Tibial nerve (tissue), 4 donors: Measurements from ENCODE around the gene KSR1. TPM values are rescaled to one million over a fixed set of nuclear protein-coding genes. Genes with fewer than 3 reads are reported as not detected.

Source experiments
- DNase-seq, 2 donors: peaks; one replicate each; pipeline ENCODE4 v3.0.0-alpha.2; 2019; ENCODE audit warnings: low spot score in 2 of 2
- H3K27ac ChIP-seq, 4 donors: fragments of 200-600 bp; sonication (generic) in 3 of 4; one replicate each; pipeline ENCODE4 v1.5.1; 2017 to 2019; ENCODE audit warnings: mild to moderate bottlenecking in 1 of 4
- H3K27me3 ChIP-seq, 2 donors: fragments of 200-600 bp; sonication (generic) in 1 of 2; one replicate each; pipeline versions ENCODE4 v1.5.1 to v1.6.0; 2017 to 2019
- H3K36me3 ChIP-seq, 3 donors: fragments of 200-600 bp; sonication (generic); one replicate each; pipeline ENCODE4 v1.5.1; 2018 to 2019
- H3K4me1 ChIP-seq, 4 donors: fragments of 200-600 bp; sonication (generic) in 3 of 4; one replicate each; pipeline ENCODE4 v1.5.1; 2017 to 2019
- H3K4me3 ChIP-seq, 4 donors: fragments of 200-600 bp; sonication (generic) in 3 of 4; one replicate each; pipeline ENCODE4 v1.5.1; 2017 to 2019; ENCODE audit warnings: mild to moderate bottlenecking in 1 of 4, moderate library complexity in 1 of 4
- H3K9me3 ChIP-seq, 4 donors: fragments of 200-600 bp; sonication (generic) in 3 of 4; one replicate each; pipeline ENCODE4 v1.5.1; 2017 to 2019
- EP300 ChIP-seq, 2 donors: sonication (generic); formaldehyde crosslinking; IDR thresholded peaks; one replicate each; pipeline ENCODE4 v1.6.1; 2017; ENCODE audit warnings: antibody characterized with exemption in 2 of 2, mild to moderate bottlenecking in 1 of 2
- POLR2A ChIP-seq, 2 donors: fragments of 450-650 bp; IDR thresholded peaks; one replicate each; pipeline ENCODE4 v1.6.1; 2017; ENCODE audit warnings: antibody characterized with exemption in 2 of 2, mild to moderate bottlenecking in 2 of 2, moderate library complexity in 2 of 2
- WGBS, 2 donors: methylation state at CpG; one replicate each; pipeline ENCODE4 v1.1.5; 2018; 5-methylcytosine and 5-hydroxymethylcytosine counted together
- total RNA-seq, 4 donors: library from RNA; depleted of rRNA; stranded (reverse); fragments of >200 nt; gene quantifications; one replicate each; pipeline ENCODE4 v1.1.0, GENCODE V29; 2016
- TF ChIP-seq, protein P1 (sequence below), 5 experiments: fragments of 200-600 bp in 3 of 5; fragments of 450-650 bp in 2 of 5; sonication (generic) in 3 of 5; IDR thresholded peaks; one replicate each; pipeline ENCODE4 v1.5.1; 2016 to 2019; ENCODE audit warnings: antibody characterized with exemption in 5 of 5, mild to moderate bottlenecking in 3 of 5, moderate library complexity in 2 of 5

Gene KSR1
- total RNA-seq, 4 donors from 2014 or later: 45.1 to 110 (median 54.2) TPM

DNA sequence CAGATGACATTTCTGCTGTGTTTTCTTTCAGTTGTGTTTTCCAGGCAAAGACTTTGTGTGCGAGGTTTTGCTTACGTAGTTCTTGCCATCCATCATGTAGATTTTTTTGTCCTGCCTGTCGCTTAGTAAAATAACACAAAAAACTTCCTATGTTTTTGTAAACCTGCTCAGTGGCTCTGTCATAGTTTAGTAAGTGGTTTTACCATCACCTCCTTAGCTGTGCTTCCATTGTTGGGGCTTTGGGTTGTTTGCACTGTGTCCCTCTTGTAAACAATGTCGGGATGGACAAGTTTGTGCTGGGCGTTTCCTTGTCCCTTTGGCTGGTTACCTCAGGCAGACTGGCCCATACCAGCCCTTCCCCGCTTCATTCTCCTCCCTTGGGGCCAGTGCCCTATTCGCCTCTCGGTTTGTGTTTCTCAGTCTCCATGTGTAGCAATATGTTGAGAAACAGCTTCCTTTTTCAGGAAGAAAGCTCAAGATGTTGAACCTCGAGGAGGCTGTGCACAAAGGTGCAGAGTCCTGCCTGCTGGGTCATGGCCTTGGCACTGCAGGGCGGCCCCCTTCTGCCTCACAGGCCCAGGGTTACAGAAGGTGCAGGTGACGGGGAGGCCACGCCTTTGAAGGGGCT, 74.6 kb downstream of the KSR1 start:
- Histone ChIP-seq H3K27me3 (no peaks in the 10 kb centered on the region), H3K9me3 (no peaks in the 10 kb centered on the region), H3K4me1 (peaks cover 0 to 70% (median 44%) of the 10 kb centered on the region in 4 donors), H3K27ac (peak overlapping the region; percentile 40 to 77 (median 58)), H3K36me3 (no peaks in the 10 kb centered on the region), H3K4me3 (no peak overlapping the region)
- no peak for DNase-seq
- 54 to 67% methylated on average over 12 of the region's 12 CpGs for WGBS, 2 donors
- TF ChIP-seq EP300 (IDR thresholded peaks at IDR 0.05): peak in 1 of 2 donors; percentile 68
- TF ChIP-seq POLR2A (IDR thresholded peaks at IDR 0.05): no peak
- TF ChIP-seq, protein P1, sequence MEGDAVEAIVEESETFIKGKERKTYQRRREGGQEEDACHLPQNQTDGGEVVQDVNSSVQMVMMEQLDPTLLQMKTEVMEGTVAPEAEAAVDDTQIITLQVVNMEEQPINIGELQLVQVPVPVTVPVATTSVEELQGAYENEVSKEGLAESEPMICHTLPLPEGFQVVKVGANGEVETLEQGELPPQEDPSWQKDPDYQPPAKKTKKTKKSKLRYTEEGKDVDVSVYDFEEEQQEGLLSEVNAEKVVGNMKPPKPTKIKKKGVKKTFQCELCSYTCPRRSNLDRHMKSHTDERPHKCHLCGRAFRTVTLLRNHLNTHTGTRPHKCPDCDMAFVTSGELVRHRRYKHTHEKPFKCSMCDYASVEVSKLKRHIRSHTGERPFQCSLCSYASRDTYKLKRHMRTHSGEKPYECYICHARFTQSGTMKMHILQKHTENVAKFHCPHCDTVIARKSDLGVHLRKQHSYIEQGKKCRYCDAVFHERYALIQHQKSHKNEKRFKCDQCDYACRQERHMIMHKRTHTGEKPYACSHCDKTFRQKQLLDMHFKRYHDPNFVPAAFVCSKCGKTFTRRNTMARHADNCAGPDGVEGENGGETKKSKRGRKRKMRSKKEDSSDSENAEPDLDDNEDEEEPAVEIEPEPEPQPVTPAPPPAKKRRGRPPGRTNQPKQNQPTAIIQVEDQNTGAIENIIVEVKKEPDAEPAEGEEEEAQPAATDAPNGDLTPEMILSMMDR (IDR thresholded peaks at IDR 0.05): no peak

GRCh38 chr17:27531469-27531961, 75.3 kb downstream of the KSR1 start:
- DNase-seq: no peak
- Histone ChIP-seq H3K4me3 (no peak overlapping the region), H3K4me1 (peaks cover 0 to 70% (median 46%) of the 10 kb centered on the region in 4 donors), H3K27ac (peak overlapping the region; percentile 40 to 77 (median 58)), H3K9me3 (no peaks in the 10 kb centered on the region), H3K36me3 (no peaks in the 10 kb centered on the region), H3K27me3 (no peaks in the 10 kb centered on the region)
- 83 to 97% methylated on average over 5 to 6 of the region's 6 CpGs for WGBS, 2 donors
- TF ChIP-seq POLR2A (IDR thresholded peaks at IDR 0.05) (no peak), EP300 (IDR thresholded peaks at IDR 0.05) (no peak)
- TF ChIP-seq, protein P1 (IDR thresholded peaks at IDR 0.05): no peak

GRCh38 chr17:27532269-27533263, 76.3 kb downstream of the KSR1 start:
- Histone ChIP-seq H3K4me3 (no peak overlapping the region), H3K9me3 (no peaks in the 10 kb centered on the region), H3K27me3 (no peaks in the 10 kb centered on the region), H3K4me1 (peaks cover 0 to 68% (median 41%) of the 10 kb centered on the region in 4 donors), H3K36me3 (no peaks in the 10 kb centered on the region), H3K27ac (peak overlapping the region in 2 of 4 donors; percentile 64 to 77)
- 62% methylated on average over 20 to 23 of the region's 23 CpGs for WGBS, 2 donors
- TF ChIP-seq EP300 (IDR thresholded peaks at IDR 0.05): peak in 1 of 2 donors; percentile 71
- no peak for TF ChIP-seq POLR2A (IDR thresholded peaks at IDR 0.05)
- DNase-seq: peak in 1 of 2 donors; percentile 27

GRCh38 chr17:27533874-27534815, 77.9 kb downstream of the KSR1 start:
- Histone ChIP-seq H3K4me1 (peaks cover 0 to 81% (median 52%) of the 10 kb centered on the region in 4 donors), H3K4me3 (no peak overlapping the region), H3K9me3 (no peaks in the 10 kb centered on the region), H3K27ac (peak overlapping the region in 2 of 4 donors; percentile 41 to 77), H3K27me3 (no peaks in the 10 kb centered on the region), H3K36me3 (no peaks in the 10 kb centered on the region)
- no peak for DNase-seq
- TF ChIP-seq, protein P1 (IDR thresholded peaks at IDR 0.05): no peak
- TF ChIP-seq EP300 (IDR thresholded peaks at IDR 0.05): peak; percentile 13 to 33
- 80 to 81% methylated on average over 14 of the region's 14 CpGs for WGBS, 2 donors
